ENCODE data around the gene IFNA7. TPM values are rescaled to one million over a fixed set of nuclear protein-coding genes. Genes with fewer than 3 reads are reported as not detected.

IFNA7 gene
- total RNA-seq, 1 donor from 2014 or later: not detected

GRCh38 chr9:21155501-21155900 is 46.5 kb downstream of the IFNA7 start:
- Mint-ChIP-seq H3K27me3 (peaks cover 6% of the 10 kb centered on the region), H3K4me3 (no peak overlapping the region), H3K27ac (no peak overlapping the region), H3K9me3 (no peaks in the 10 kb centered on the region), H3K36me3 (ENCODE audit: low read depth) (no peaks in the 10 kb centered on the region), H3K4me1 (peaks cover 5% of the 10 kb centered on the region)
- ChIA-PET CTCF (no interaction called here), POLR2A (no interaction called here)
- DNase-seq (no peak), ATAC-seq (ENCODE audit: low read depth) (no peak)
- no peak for TF ChIP-seq CTCF (IDR thresholded peaks at IDR 0.05)
- intact Hi-C loops (cut with micrococcal nuclease): no loop called here

- ChIA-PET POLR2A (no interaction called here), CTCF (interaction anchor here (1.2 kb wide), 1 partner anchor 637 kb away, joined by 3 read pairs; no protein-coding TSS in a partner anchor)
- H3K4me3 Mint-ChIP-seq: no peak overlapping the region
- H3K27me3 Mint-ChIP-seq: peaks cover 6% of the 10 kb centered on the region
- intact Hi-C loops (cut with micrococcal nuclease): no loop called here
- no peak for DNase-seq
- ATAC-seq (ENCODE audit: low read depth): no peak
- H3K4me1 Mint-ChIP-seq: no peaks in the 10 kb centered on the region
- TF ChIP-seq CTCF (IDR thresholded peaks at IDR 0.05): no peak
- no peak overlapping the region for H3K27ac Mint-ChIP-seq
- peaks cover under 1% of the 10 kb centered on the region for H3K9me3 Mint-ChIP-seq
- no peaks in the 10 kb centered on the region for H3K36me3 Mint-ChIP-seq (ENCODE audit: low read depth)
Observed at GRCh38 chr9:21154018-21154608, 47.9 kb downstream of the IFNA7 start.

- Mint-ChIP-seq H3K27ac (no peak overlapping the region), H3K4me3 (no peak overlapping the region), H3K36me3 (ENCODE audit: low read depth) (no peaks in the 10 kb centered on the region), H3K9me3 (peaks cover 2% of the 10 kb centered on the region), H3K27me3 (peaks cover 6% of the 10 kb centered on the region), H3K4me1 (no peaks in the 10 kb centered on the region)
- ATAC-seq (ENCODE audit: low read depth): no peak
- CTCF ChIA-PET: interaction anchor here (1.2 kb wide), 1 partner anchor 637 kb away, joined by 3 read pairs; no protein-coding TSS in a partner anchor
- no peak for DNase-seq
- POLR2A ChIA-PET: no interaction called here
- TF ChIP-seq CTCF (IDR thresholded peaks at IDR 0.05): no peak
- intact Hi-C loops (cut with micrococcal nuclease): no loop called here
Observed at GRCh38 chr9:21153336-21154017, 48.5 kb downstream of the IFNA7 start.

Other genes with a start within 250 kb of the IFNA7 start
- gene HACD4, start 170.6 kb downstream of the IFNA7 start, total RNA-seq: 3.3 and 4.1 TPM in 2 replicates
- not detected in 2 replicates for gene IFNB1, start 124.3 kb downstream of the IFNA7 start, total RNA-seq
- gene IFNW1, start 60.4 kb downstream of the IFNA7 start, total RNA-seq: not detected in 2 replicates
- not detected in 2 replicates for gene IFNA21, start 35.5 kb downstream of the IFNA7 start, total RNA-seq
- not detected in 2 replicates for gene IFNA4, start 14.6 kb downstream of the IFNA7 start, total RNA-seq
- not detected in 2 replicates for gene IFNA10, start 4.9 kb upstream of the IFNA7 start, total RNA-seq
- not detected in 2 replicates for gene IFNA16, start 15.1 kb upstream of the IFNA7 start, total RNA-seq
- gene IFNA17, start 26.0 kb upstream of the IFNA7 start, total RNA-seq: not detected in 2 replicates
- gene IFNA14, start 37.8 kb upstream of the IFNA7 start, total RNA-seq: not detected in 2 replicates
- gene IFNA5, start 103.1 kb upstream of the IFNA7 start, total RNA-seq: not detected in 2 replicates
- 13.1 and 13.8 TPM in 2 replicates for gene KLHL9, start 133.2 kb upstream of the IFNA7 start, total RNA-seq
- gene IFNA6, start 148.7 kb upstream of the IFNA7 start, total RNA-seq: not detected in 2 replicates
- not detected in 2 replicates for gene IFNA13, start 165.9 kb upstream of the IFNA7 start, total RNA-seq
- gene IFNA2, start 183.2 kb upstream of the IFNA7 start, total RNA-seq: not detected in 2 replicates
- gene IFNA8, start 206.9 kb upstream of the IFNA7 start, total RNA-seq: not detected in 2 replicates
- not detected in 2 replicates for gene IFNA1, start 238.2 kb upstream of the IFNA7 start, total RNA-seq